Pancreas (tissue), 10 donors: ENCODE data around the gene FKBP8. TPM values are rescaled to one million over a fixed set of nuclear protein-coding genes. Genes with fewer than 3 reads are reported as not detected.
A peak's percentile ranks its signal among the peaks of the same experiment; 100 is the strongest.
"Not testable (repeated sequence)": the region's sequence is repeated elsewhere in the genome, so short reads cannot be mapped to it uniquely, and the experiment has no call there.

ENCODE experiments used
- ATAC-seq, 4 donors: fragments of 200-7000 bp; cut with Tn5 transposase; one replicate each; pipeline versions ENCODE4 v1.8.0 to v1.9.1; 2020; ENCODE audit warnings: mild to moderate bottlenecking in 4 of 4, moderate library complexity in 4 of 4
- DNase-seq, 6 donors: peaks; one replicate each; pipeline ENCODE4 v3.0.0-alpha.2; 2020
- FAIRE-seq: peaks from 2 replicates; lab custom pipeline; 2012; peaks lifted over from hg19 to GRCh38; lab: Jason Lieb, UNC
- H3K27ac ChIP-seq, 4 donors: fragments of 200-600 bp; sonication (generic); 1 replicate in 3 of 4; 2 replicates in 1 of 4; pipeline versions ENCODE4 v1.5.0 to v1.8.0; 2020
- H3K27me3 ChIP-seq, 4 donors: fragments of 200-600 bp; one replicate each; pipeline ENCODE4 v1.8.0; 2021
- H3K36me3 ChIP-seq, 3 donors: fragments of 200-600 bp; sonication (generic) in 1 of 3; one replicate each; pipeline versions ENCODE4 v1.5.0 to v1.8.0; 2020 to 2021
- H3K4me1 ChIP-seq, 3 donors: fragments of 200-600 bp; one replicate each; pipeline ENCODE4 v1.8.0; 2021
- H3K4me3 ChIP-seq, 4 donors: fragments of 200-600 bp; sonication (generic) in 2 of 4; one replicate each; pipeline versions ENCODE4 v1.5.0 to v1.8.0; 2020 to 2021
- H3K9me3 ChIP-seq, 4 donors: fragments of 200-600 bp; one replicate each; pipeline ENCODE4 v1.8.0; 2021
- WGBS, 2 donors: extraction: QIAGEN DNeasy Blood & Tissue Kit; methylation state at CpG; one replicate each; pipeline ENCODE4 v1.1.7; 2013; 5-methylcytosine and 5-hydroxymethylcytosine counted together
- intact Hi-C, 3 donors: fragments of 100-400 bp; cut with DNase I; formaldehyde crosslinking; loops; one replicate each; pipeline versions ENCODE4 v1.11.1 to v1.14.2; 2022
- polyA plus RNA-seq, 2 donors: library from polyadenylated mRNA; stranded (reverse); fragments of 200-250 nt; gene quantifications; one replicate each; pipeline ENCODE4 v1.2.3, GENCODE V29; 2013
- total RNA-seq, 6 donors: library from RNA; stranded (reverse); fragmentation: NEBNext Ultra II Directional in 4 of 6; extraction: Animal tissue kit (Norgen Biotek cat#: 25700) in 4 of 6; gene quantifications; one replicate each; pipeline versions ENCODE4 v1.2.1 to v1.2.4, GENCODE V29; 2021 to 2023
- TF ChIP-seq, protein P1 (sequence below), 4 donors: fragments of 200-600 bp; sonication (generic) in 3 of 4; IDR thresholded peaks; one replicate each; pipeline versions ENCODE4 v1.5.0 to v1.8.0; 2021; ENCODE audit warnings: antibody characterized with exemption in 4 of 4
- donor health status: healthy with polysubstance abuse.
- donor health status: DM: no; HTN: no; CAD: no; lungs with moderate emphysema.
- donor health status: DM: no; HTN: no; CAD: no.
- donor health status: control.
- donor health status: control.
- donor health status: Bipolar disorder and iron deficiency.
- donor health status: DM: yes; HTN: yes; CAD: no.
- donor health status: DM: no; HTN: no; CAD: no.
- donor health status: DM: no; HTN: no; CAD: no.
- donor health status: DM: yes; HTN: yes; CAD: no.

The FKBP8 gene
- total and polyA plus RNA-seq, 8 donors: 73.8 to 218 (median 99.4) TPM

DNA sequence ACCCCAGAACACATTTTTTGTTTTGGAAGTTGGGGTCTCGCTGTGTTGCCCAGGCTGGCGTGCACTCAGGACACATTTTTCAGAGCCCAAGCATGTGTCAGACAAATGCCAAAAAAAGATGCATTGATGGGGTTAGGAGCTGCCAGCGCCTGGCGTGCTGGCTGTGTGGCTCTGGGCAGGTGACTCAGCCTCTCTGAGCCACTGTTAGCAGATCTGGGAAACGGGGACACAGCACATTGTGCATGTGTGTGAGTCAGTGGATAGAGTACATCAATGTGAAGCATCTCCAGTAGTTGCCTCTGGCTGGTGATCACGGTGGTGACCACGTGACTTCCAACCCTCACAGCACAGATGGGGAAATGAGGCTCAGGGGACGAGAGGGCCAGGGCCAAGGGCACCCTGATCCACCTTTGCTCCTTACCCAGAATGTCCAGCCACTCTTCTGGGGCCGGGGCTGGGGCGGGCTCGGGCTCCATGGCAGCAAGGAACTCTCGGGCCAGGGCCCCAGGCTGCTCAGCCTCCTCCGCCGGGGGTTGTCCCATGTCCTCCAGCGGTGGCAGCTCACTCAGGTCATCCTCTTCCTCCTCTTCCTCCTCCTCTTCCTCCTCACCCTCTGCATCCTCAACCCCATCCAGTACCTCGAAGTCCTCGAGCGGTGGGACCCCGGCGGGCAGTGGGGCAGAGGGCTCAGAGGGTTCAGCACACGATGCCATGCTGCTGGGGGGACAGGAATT, 1.9 kb downstream of the FKBP8 start:
- Histone ChIP-seq H3K27ac (no peak overlapping the region), H3K4me1 (peaks cover 0 to 6% (median 0%) of the 10 kb centered on the region in 3 donors), H3K36me3 (peaks cover 0 to 9% (median 6%) of the 10 kb centered on the region in 3 donors), H3K27me3 (no peaks in the 10 kb centered on the region), H3K9me3 (no peaks in the 10 kb centered on the region), H3K4me3 (no peak overlapping the region)
- TF ChIP-seq, protein P1, sequence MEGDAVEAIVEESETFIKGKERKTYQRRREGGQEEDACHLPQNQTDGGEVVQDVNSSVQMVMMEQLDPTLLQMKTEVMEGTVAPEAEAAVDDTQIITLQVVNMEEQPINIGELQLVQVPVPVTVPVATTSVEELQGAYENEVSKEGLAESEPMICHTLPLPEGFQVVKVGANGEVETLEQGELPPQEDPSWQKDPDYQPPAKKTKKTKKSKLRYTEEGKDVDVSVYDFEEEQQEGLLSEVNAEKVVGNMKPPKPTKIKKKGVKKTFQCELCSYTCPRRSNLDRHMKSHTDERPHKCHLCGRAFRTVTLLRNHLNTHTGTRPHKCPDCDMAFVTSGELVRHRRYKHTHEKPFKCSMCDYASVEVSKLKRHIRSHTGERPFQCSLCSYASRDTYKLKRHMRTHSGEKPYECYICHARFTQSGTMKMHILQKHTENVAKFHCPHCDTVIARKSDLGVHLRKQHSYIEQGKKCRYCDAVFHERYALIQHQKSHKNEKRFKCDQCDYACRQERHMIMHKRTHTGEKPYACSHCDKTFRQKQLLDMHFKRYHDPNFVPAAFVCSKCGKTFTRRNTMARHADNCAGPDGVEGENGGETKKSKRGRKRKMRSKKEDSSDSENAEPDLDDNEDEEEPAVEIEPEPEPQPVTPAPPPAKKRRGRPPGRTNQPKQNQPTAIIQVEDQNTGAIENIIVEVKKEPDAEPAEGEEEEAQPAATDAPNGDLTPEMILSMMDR (IDR thresholded peaks at IDR 0.05): no peak
- ATAC-seq (no peak), FAIRE-seq (no peak), DNase-seq (no peak)
- intact Hi-C loops: no loop called here
- 85 to 86% methylated on average over 21 of the region's 21 CpGs for WGBS, 2 donors

GRCh38 chr19:18540200-18540599, 3.2 kb downstream of the FKBP8 start:
- H3K36me3 ChIP-seq, intact Hi-C loops, H3K27me3 ChIP-seq, H3K9me3 ChIP-seq, ATAC-seq, H3K4me1 ChIP-seq, FAIRE-seq, H3K27ac ChIP-seq, H3K4me3 ChIP-seq, DNase-seq: not testable (repeated sequence)
- 73 to 78% methylated on average over 1 of the region's 1 CpG for WGBS, 2 donors

GRCh38 chr19:18539372-18539771, 4.0 kb downstream of the FKBP8 start:
- FAIRE-seq: no peak
- 95 to 96% methylated on average over 19 of the region's 19 CpGs for WGBS, 2 donors
- Histone ChIP-seq H3K4me3 (no peak overlapping the region), H3K4me1 (peaks cover 0 to 6% (median 0%) of the 10 kb centered on the region in 3 donors), H3K27ac (no peak overlapping the region), H3K36me3 (peaks cover 0 to 9% (median 6%) of the 10 kb centered on the region in 3 donors), H3K27me3 (no peaks in the 10 kb centered on the region), H3K9me3 (no peaks in the 10 kb centered on the region)
- ATAC-seq: no peak
- TF ChIP-seq, protein P1 (IDR thresholded peaks at IDR 0.05): no peak
- intact Hi-C loops: no loop called here
- DNase-seq: peak in 1 of 6 donors; percentile 59

GRCh38 chr19:18538115-18538514, 5.3 kb downstream of the FKBP8 start:
- H3K4me1 ChIP-seq: peaks cover 0 to 6% (median 0%) of the 10 kb centered on the region in 3 donors
- H3K27me3 ChIP-seq: no peaks in the 10 kb centered on the region
- TF ChIP-seq, protein P1 (IDR thresholded peaks at IDR 0.05): no peak
- ATAC-seq (no peak), DNase-seq (peak in 1 of 6 donors; percentile 71), FAIRE-seq (no peak)
- no peak overlapping the region for H3K4me3 ChIP-seq
- intact Hi-C loops: no loop called here
- WGBS, 2 donors: 91% methylated on average over 22 of the region's 22 CpGs
- no peak overlapping the region for H3K27ac ChIP-seq
- H3K36me3 ChIP-seq: peaks cover 0 to 9% (median 6%) of the 10 kb centered on the region in 3 donors
- no peaks in the 10 kb centered on the region for H3K9me3 ChIP-seq

DNA sequence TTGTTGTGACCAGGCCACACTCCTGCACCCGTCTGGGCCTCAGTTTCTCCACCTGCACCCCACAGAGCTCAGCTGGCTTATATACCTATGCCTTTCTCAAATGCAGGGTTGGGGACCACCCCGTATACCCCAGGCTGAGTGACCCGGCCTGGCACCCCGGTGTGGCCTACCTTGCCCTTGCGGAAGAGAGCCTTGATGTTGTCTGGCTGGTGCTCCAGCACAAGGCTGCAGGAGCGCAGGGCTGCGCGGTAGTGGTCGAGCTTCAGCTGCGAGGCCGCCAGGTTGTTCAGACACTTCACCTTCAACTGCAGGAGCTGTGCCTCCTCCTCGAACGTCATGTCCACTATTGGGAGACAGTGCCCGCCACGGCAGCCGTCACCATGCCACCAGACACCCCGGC, 5.9 kb downstream of the FKBP8 start:
- Histone ChIP-seq H3K27me3 (no peaks in the 10 kb centered on the region), H3K4me1 (peaks cover 0 to 6% (median 0%) of the 10 kb centered on the region in 3 donors), H3K4me3 (no peak overlapping the region), H3K36me3 (peaks cover 0 to 9% (median 9%) of the 10 kb centered on the region in 3 donors), H3K27ac (no peak overlapping the region), H3K9me3 (no peaks in the 10 kb centered on the region)
- intact Hi-C loops: no loop called here
- ATAC-seq: no peak
- FAIRE-seq: no peak
- TF ChIP-seq, protein P1 (IDR thresholded peaks at IDR 0.05): no peak
- 92 to 95% methylated on average over 17 of the region's 17 CpGs for WGBS, 2 donors
- peak in 1 of 6 donors; percentile 63 for DNase-seq
